ENCODE data around the gene TSTD1.

- no peak for TF ChIP-seq CTCF (IDR thresholded peaks at IDR 0.05)
- TF ChIP-seq POLR2AphosphoS5 (IDR thresholded peaks at IDR 0.05; ENCODE audit: low read depth, low read length): no peak; the same call in 1 of the 2 replicates
- no peak for TF ChIP-seq SIN3A (IDR thresholded peaks at IDR 0.05; ENCODE audit: borderline replicate concordance, insufficient read depth, low read depth, low read length)
- TF ChIP-seq REST (IDR thresholded peaks at IDR 0.05; ENCODE audit: insufficient read depth in 1 of 2, low read depth in 2 of 2, low read length in 1 of 2): no peak
- no peak for TF ChIP-seq TCF7L2 (IDR thresholded peaks at IDR 0.05; ENCODE audit: low read depth, low read length)
Measured at GRCh38 chr1:161020509-161021164, 18.1 kb downstream of the TSTD1 start, which contains the start of gene F11R.
